GM18519 (cell line): ENCODE data around the gene TMEM150B.

ENCODE experiments used
- ATAC-seq: cut with Tn5 transposase; IDR thresholded peaks from one replicate; pipeline ENCODE4 v1.9.1; 2021; ENCODE audit warnings: mild to moderate bottlenecking, moderate library complexity; ENCODE audit not compliant: unreplicated experiment, low FRiP score

Gene TMEM150B

GRCh38 chr19:55325172-55325571 is at the start of gene TMEM150B:
Gene TMEM150B (minus strand): TSS chr19:55325341. CDS start chr19:55321036, 4,305 bp downstream.
- no peak for ATAC-seq

- no peak for ATAC-seq
Measured at GRCh38 chr19:55373993-55374757, 49.0 kb upstream of the TMEM150B start.

- no peak for ATAC-seq
Measured at GRCh38 chr19:55373306-55373992, 48.3 kb upstream of the TMEM150B start.

- no peak for ATAC-seq
Measured at GRCh38 chr19:55372316-55373081, 47.4 kb upstream of the TMEM150B start.

- no peak for ATAC-seq
Measured at GRCh38 chr19:55370305-55370988, 45.3 kb upstream of the TMEM150B start, which contains the start of gene IL11. Gene IL11 (minus strand): TSS chr19:55370463. CDS start chr19:55370310, 153 bp downstream.

GRCh38 chr19:55369653-55370304 is 44.6 kb upstream of the TMEM150B start:
- no peak for ATAC-seq

- no peak for ATAC-seq
Measured at GRCh38 chr19:55368701-55369563, 43.8 kb upstream of the TMEM150B start.

- no peak for ATAC-seq
Measured at GRCh38 chr19:55368106-55368505, 43.0 kb upstream of the TMEM150B start.

- ATAC-seq, result no peak
Measured at GRCh38 chr19:55366790-55367189, 41.6 kb upstream of the TMEM150B start.

- no peak for ATAC-seq
Measured at GRCh38 chr19:55365964-55366363, 40.8 kb upstream of the TMEM150B start.

GRCh38 chr19:55365245-55365644 is 40.1 kb upstream of the TMEM150B start:
- ATAC-seq, result no peak

GRCh38 chr19:55362990-55363716 is 38.0 kb upstream of the TMEM150B start, which contains the start of gene GARIN5B:
Gene GARIN5B (minus strand): TSS chr19:55363260. CDS start chr19:55363066, 194 bp downstream.
- ATAC-seq, result no peak

GRCh38 chr19:55362174-55362989 is 37.2 kb upstream of the TMEM150B start:
- no peak for ATAC-seq

GRCh38 chr19:55360902-55361301 is 35.8 kb upstream of the TMEM150B start:
- no peak for ATAC-seq

- no peak for ATAC-seq
Measured at GRCh38 chr19:55358943-55359908, 34.1 kb upstream of the TMEM150B start.

- no peak for ATAC-seq
Measured at GRCh38 chr19:55358493-55358892, 33.4 kb upstream of the TMEM150B start.
